Lung (tissue), 12 donors: Measurements from ENCODE around the gene DOC2A. TPM values are rescaled to one million over a fixed set of nuclear protein-coding genes. Genes with fewer than 3 reads are reported as not detected.

Experiments used
- ATAC-seq: fragments of 200-7000 bp; cut with Tn5 transposase; one replicate; pipeline ENCODE4 v1.9.1; 2020; ENCODE audit warnings: moderate number of reproducible peaks; ENCODE audit not compliant: insufficient read depth, low FRiP score
- DNase-seq, 3 donors: peaks; one replicate each; pipeline ENCODE4 v3.0.0-alpha.2; 2013 to 2017
- H3K27ac ChIP-seq, 2 donors: one replicate each; pipeline ENCODE4 v1.5.1; 2013; ENCODE audit warnings: mild to moderate bottlenecking in 2 of 2, moderate library complexity in 2 of 2, control low read depth in 1 of 2, inconsistent platforms in 1 of 2, low read depth in 1 of 2, low read length in 1 of 2
- H3K27me3 ChIP-seq, 3 donors: one replicate each; pipeline ENCODE4 v1.5.1; 2013; ENCODE audit warnings: low read length in 2 of 3; ENCODE audit not compliant: control insufficient read depth in 3 of 3, insufficient read depth in 3 of 3
- H3K36me3 ChIP-seq, 4 donors: one replicate each; pipeline ENCODE4 v1.5.1; 2013; ENCODE audit warnings: low read length in 4 of 4, mild to moderate bottlenecking in 1 of 4, moderate library complexity in 1 of 4; ENCODE audit not compliant: control insufficient read depth in 4 of 4, insufficient read depth in 4 of 4
- H3K4me1 ChIP-seq, 5 donors: one replicate each; pipeline ENCODE4 v1.5.1; 2013; ENCODE audit warnings: low read length in 5 of 5, mild to moderate bottlenecking in 2 of 5, moderate library complexity in 1 of 5; ENCODE audit not compliant: control insufficient read depth in 5 of 5, insufficient read depth in 5 of 5
- H3K4me3 ChIP-seq: one replicate; pipeline ENCODE4 v1.5.1; 2013; ENCODE audit warnings: mild to moderate bottlenecking, control low read depth, moderate library complexity
- H3K9ac ChIP-seq, 2 donors: one replicate each; pipeline ENCODE4 v1.5.1; 2013; ENCODE audit warnings: low read length in 2 of 2, control low read depth in 1 of 2; ENCODE audit not compliant: insufficient read depth in 1 of 2
- H3K9me3 ChIP-seq, 4 donors: one replicate each; pipeline ENCODE4 v1.5.1; 2013; ENCODE audit warnings: low read length in 3 of 4, mild to moderate bottlenecking in 1 of 4, moderate library complexity in 1 of 4; ENCODE audit not compliant: control insufficient read depth in 4 of 4, insufficient read depth in 3 of 4
- WGBS, 2 donors: extraction: QIAGEN DNeasy Blood & Tissue Kit; methylation state at CpG; one replicate each; pipeline ENCODE4 v1.1.7; 2013; 5-methylcytosine and 5-hydroxymethylcytosine counted together
- polyA plus RNA-seq, 2 donors: library from polyadenylated mRNA; stranded (reverse); fragments of 200-250 nt; gene quantifications; one replicate each; pipeline ENCODE4 v1.2.1, GENCODE V29; 2013
- total RNA-seq, 2 donors: library from RNA; depleted of rRNA in 1 of 2; stranded (reverse); fragments of >200 nt in 1 of 2; gene quantifications; one replicate each; pipeline ENCODE4 v1.2.1, GENCODE V29; 2014 to 2021
- TF ChIP-seq, protein P1 (sequence below): IDR thresholded peaks from 2 replicates; pipeline ENCODE4 v1.5.1; 2012; ENCODE audit warnings: mild to moderate bottlenecking; ENCODE audit errors: control extremely low read depth, extremely low read depth
- donor health status: control.
- donor health status: control.
- donor health status: Bipolar disorder and iron deficiency.
- donor health status: healthy.
- donor health status: DM: yes; HTN: yes; CAD: no.

DOC2A gene
- total and polyA plus RNA-seq, 4 donors: 1.4 to 8.7 (median 2.7) TPM

DNA sequence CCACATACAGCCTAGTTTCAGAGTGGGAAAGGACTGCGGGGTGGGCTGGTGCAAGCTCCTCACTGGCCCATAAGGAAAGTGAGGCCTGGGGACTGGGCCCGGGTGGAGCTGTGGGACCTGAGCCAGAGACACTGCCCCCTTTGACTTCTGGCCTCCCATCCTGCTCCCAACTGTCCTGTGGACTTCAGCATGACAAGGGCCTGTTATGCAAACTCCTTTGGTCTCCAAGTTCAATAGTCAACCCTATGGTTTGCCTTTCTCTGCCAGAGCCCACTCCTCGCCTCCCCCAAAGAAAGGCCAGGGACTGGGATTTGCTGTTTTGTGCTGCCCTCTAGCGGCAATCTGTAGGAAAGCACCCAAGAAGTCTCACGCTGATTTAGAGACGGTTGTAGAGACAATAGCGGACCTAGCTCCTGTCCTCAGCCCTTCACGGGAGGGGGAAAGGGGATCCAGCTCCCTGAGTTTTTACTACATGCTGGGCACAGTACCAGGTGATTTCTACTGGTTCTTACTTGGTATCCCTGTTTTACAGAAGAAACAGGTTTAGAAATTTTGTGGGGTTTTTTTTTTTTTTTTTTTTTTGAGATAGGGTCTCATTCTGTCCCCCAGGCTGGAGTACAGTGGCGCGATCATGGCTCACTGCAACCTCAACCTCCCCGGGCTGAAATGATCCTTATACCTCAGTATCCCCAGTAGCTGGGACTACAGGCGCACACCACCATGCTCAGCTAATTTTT, 21.4 kb upstream of the DOC2A start:
- TF ChIP-seq, protein P1, sequence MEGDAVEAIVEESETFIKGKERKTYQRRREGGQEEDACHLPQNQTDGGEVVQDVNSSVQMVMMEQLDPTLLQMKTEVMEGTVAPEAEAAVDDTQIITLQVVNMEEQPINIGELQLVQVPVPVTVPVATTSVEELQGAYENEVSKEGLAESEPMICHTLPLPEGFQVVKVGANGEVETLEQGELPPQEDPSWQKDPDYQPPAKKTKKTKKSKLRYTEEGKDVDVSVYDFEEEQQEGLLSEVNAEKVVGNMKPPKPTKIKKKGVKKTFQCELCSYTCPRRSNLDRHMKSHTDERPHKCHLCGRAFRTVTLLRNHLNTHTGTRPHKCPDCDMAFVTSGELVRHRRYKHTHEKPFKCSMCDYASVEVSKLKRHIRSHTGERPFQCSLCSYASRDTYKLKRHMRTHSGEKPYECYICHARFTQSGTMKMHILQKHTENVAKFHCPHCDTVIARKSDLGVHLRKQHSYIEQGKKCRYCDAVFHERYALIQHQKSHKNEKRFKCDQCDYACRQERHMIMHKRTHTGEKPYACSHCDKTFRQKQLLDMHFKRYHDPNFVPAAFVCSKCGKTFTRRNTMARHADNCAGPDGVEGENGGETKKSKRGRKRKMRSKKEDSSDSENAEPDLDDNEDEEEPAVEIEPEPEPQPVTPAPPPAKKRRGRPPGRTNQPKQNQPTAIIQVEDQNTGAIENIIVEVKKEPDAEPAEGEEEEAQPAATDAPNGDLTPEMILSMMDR: peak; percentile 39
- Histone ChIP-seq H3K9ac (no peak overlapping the region), H3K4me3 (no peak overlapping the region), H3K9me3 (peaks cover 0 to 2% (median 0%) of the 10 kb centered on the region in 4 donors), H3K27me3 (peaks cover 0 to 35% (median 9%) of the 10 kb centered on the region in 3 donors), H3K36me3 (no peaks in the 10 kb centered on the region), H3K4me1 (peaks cover 0 to 22% (median 0%) of the 10 kb centered on the region in 5 donors), H3K27ac (no peak overlapping the region)
- peak; percentile 64 to 70 (median 65) for DNase-seq
- WGBS, 2 donors: 26 to 33% methylated on average over 12 of the region's 12 CpGs
- peak; percentile 47 for ATAC-seq

DNA sequence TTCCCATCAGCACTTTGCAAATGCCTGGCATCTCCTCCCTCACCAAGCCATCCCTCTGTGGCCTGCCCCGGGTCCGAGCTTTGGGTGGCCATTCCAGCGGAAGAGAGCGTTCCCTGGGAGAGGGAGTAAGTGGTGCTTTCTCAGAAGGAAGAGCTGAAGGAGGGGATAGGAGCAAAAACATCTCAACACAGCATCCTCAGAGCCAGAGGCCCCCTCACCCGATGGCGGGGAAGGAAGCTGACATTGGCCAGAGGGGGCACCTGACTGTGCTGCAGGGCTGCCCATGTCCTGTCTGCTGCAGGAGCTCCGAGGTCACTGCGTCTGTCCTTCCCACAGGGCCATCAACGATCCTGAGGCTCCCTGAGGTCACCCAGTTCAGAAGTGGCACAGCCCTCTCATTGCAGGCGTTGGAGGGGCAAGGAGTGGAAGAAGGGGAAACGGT, 20.7 kb upstream of the DOC2A start:
- peaks cover 0 to 42% (median 9%) of the 10 kb centered on the region in 3 donors for H3K27me3 ChIP-seq

DNA sequence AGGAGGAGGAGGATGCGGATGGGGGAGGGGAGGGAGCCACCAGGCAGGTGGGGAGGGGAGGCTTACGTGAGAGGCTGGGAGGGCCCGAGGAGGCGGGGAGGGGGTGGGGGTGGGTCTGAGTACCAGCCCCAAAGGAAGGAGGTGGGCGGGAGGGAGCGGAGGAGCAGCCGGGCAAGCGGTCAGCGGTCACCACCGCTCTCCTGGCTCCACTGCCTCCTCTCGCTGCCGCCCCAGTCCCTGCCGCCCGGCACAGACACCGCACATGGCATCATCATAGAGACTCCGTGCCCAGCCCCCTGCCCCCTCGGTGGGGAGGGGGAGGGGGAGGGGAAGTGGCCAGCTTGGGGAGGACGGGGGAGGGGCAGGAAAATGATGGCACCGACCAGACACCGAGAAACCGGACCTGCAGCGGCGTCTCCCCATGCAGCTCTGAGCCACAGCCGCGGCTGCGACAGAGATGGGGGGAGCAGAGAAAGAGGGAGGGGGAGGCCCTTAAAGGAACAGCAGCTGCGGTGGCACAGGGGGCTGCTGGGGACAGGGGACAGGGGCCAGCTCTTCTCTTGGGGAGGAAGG, 20.1 kb upstream of the DOC2A start, which contains the start of gene TLCD3B:
Gene TLCD3B, minus strand, starts transcription at position 431 of the 573 bp plus-strand sequence. CDS start 744 bp downstream, outside the sequence.
- peaks cover 0 to 2% (median 0%) of the 10 kb centered on the region in 4 donors for H3K9me3 ChIP-seq
- no peak for ATAC-seq
- H3K27me3 ChIP-seq: peaks cover 0 to 43% (median 9%) of the 10 kb centered on the region in 3 donors
- no peak within 1 kb of the TSS for H3K27ac ChIP-seq
- WGBS, 2 donors: 2 to 3% methylated on average over 19 to 27 of the region's 27 CpGs
- peaks cover 0 to 22% (median 0%) of the 10 kb centered on the region in 5 donors for H3K4me1 ChIP-seq
- no peak within 1 kb of the TSS for H3K9ac ChIP-seq
- no peak for DNase-seq
- TF ChIP-seq, protein P1: no peak
- no peak within 1 kb of the TSS for H3K4me3 ChIP-seq
- H3K36me3 ChIP-seq: no peaks in the 10 kb centered on the region

More for the DNA sequence above, 20.7 kb upstream of the DOC2A start:
- Histone ChIP-seq H3K4me1 (peaks cover 0 to 22% (median 0%) of the 10 kb centered on the region in 5 donors), H3K27ac (no peak overlapping the region), H3K9me3 (peaks cover 0 to 2% (median 0%) of the 10 kb centered on the region in 4 donors), H3K4me3 (no peak overlapping the region), H3K36me3 (no peaks in the 10 kb centered on the region), H3K9ac (no peak overlapping the region)
- DNase-seq: no peak
- 12 to 14% methylated on average over 11 of the region's 11 CpGs for WGBS, 2 donors
- ATAC-seq: no peak
- TF ChIP-seq, protein P1: no peak
